PC-9 (cell line): ENCODE data around the gene PSMG4. TPM values are rescaled to one million over a fixed set of nuclear protein-coding genes. Genes with fewer than 3 reads are reported as not detected.

Experiments used
- BruUV-seq: library from RNA; stranded (reverse); fragments of 400-500 nt; replicated peaks from 2 replicates; lab custom pipeline; 2021; lab: Mats Ljungman, UMichigan
- CTCF ChIA-PET: fragments of 300-600 bp; sonication (Branson Sonifier 250); formaldehyde crosslinking; loops from one replicate; lab custom pipeline; 2022; ENCODE audit warnings: antibody characterized with exemption; lab: Charles Lee
- POLR2A ChIA-PET: fragments of 300-600 bp; sonication (Branson Sonifier 250); formaldehyde crosslinking; loops from one replicate; lab custom pipeline; 2022; ENCODE audit warnings: antibody characterized with exemption; ENCODE audit not compliant: unreplicated experiment; lab: Charles Lee
- DNase-seq, 2 experiments: peaks; one replicate each; pipeline versions ENCODE4 v3.0.0 to v3.0.0-alpha.2; 2015 to 2022; ENCODE audit warnings: mixed read lengths in 1 of 2
- H2AFZ ChIP-seq: fragments of 200-600 bp; sonication (generic); 2 replicates; pipeline ENCODE4 v1.8.1; 2017; ENCODE audit warnings: antibody characterized with exemption
- H3F3A ChIP-seq: fragments of 200-600 bp; sonication (generic); 2 replicates; pipeline ENCODE4 v1.8.1; 2017; ENCODE audit warnings: antibody characterized with exemption, mild to moderate bottlenecking, low read depth; ENCODE audit not compliant: insufficient read depth
- H3K27ac ChIP-seq: fragments of 200-600 bp; sonication (generic); 2 replicates; pipeline ENCODE4 v1.6.1; 2016; ENCODE audit warnings: mixed run types
- H3K27me3 ChIP-seq: fragments of 200-600 bp; sonication (generic); 2 replicates; pipeline ENCODE4 v1.6.1; 2016; ENCODE audit warnings: low read depth, mixed run types; ENCODE audit not compliant: insufficient read depth
- H3K36me3 ChIP-seq: fragments of 200-600 bp; sonication (generic); 2 replicates; pipeline ENCODE4 v1.6.1; 2016; ENCODE audit warnings: low read depth, mixed run types
- H3K4me1 ChIP-seq: fragments of 200-600 bp; sonication (generic); replicated peaks from 2 replicates; pipeline ENCODE4 v1.6.1; 2016; ENCODE audit warnings: mixed run types; ENCODE audit not compliant: insufficient read depth
- H3K4me2 ChIP-seq: fragments of 200-600 bp; sonication (generic); 2 replicates; pipeline ENCODE4 v1.6.1; 2017; ENCODE audit warnings: mixed run types
- H3K4me3 ChIP-seq: fragments of 200-600 bp; sonication (generic); 2 replicates; pipeline ENCODE4 v1.6.1; 2016; ENCODE audit warnings: mixed run types
- H3K79me2 ChIP-seq: fragments of 200-600 bp; sonication (generic); 2 replicates; pipeline ENCODE4 v1.6.1; 2017; ENCODE audit warnings: low read depth, mixed run types
- H3K9me2 ChIP-seq: fragments of 200-600 bp; sonication (generic); 2 replicates; pipeline ENCODE4 v1.8.1; 2017; ENCODE audit warnings: mild to moderate bottlenecking; ENCODE audit not compliant: insufficient read depth
- H3K9me3 ChIP-seq: fragments of 200-600 bp; sonication (generic); 2 replicates; pipeline ENCODE4 v1.8.1; 2016; ENCODE audit warnings: low read depth; ENCODE audit not compliant: insufficient read depth
- H4K20me1 ChIP-seq: fragments of 200-600 bp; sonication (generic); 2 replicates; pipeline ENCODE4 v1.8.1; 2017; ENCODE audit not compliant: insufficient read depth
- EZH2 ChIP-seq: fragments of 200-600 bp; sonication (generic); IDR thresholded peaks from 2 replicates; pipeline ENCODE4 v1.8.0; 2017; ENCODE audit warnings: antibody characterized with exemption, low read depth
- intact Hi-C: fragments of 100-400 bp; cut with micrococcal nuclease; formaldehyde crosslinking; loops from one replicate; pipeline ENCODE4 v1.10.0; 2022; ENCODE audit not compliant: unreplicated experiment
- total RNA-seq: library from RNA; stranded (reverse); gene quantifications from 2 replicates; pipeline ENCODE4 v1.2.3, GENCODE V29; 2021
- TF ChIP-seq, protein P1 (sequence below): fragments of 200-600 bp; sonication (generic); conservative IDR thresholded peaks from 2 replicates; pipeline ENCODE4 v1.6.1; 2017; ENCODE audit warnings: mixed run types, antibody characterized with exemption, mild to moderate bottlenecking, moderate library complexity

The PSMG4 gene
- total RNA-seq, 1 experiment from 2014 or later = 33.8 TPM

DNA sequence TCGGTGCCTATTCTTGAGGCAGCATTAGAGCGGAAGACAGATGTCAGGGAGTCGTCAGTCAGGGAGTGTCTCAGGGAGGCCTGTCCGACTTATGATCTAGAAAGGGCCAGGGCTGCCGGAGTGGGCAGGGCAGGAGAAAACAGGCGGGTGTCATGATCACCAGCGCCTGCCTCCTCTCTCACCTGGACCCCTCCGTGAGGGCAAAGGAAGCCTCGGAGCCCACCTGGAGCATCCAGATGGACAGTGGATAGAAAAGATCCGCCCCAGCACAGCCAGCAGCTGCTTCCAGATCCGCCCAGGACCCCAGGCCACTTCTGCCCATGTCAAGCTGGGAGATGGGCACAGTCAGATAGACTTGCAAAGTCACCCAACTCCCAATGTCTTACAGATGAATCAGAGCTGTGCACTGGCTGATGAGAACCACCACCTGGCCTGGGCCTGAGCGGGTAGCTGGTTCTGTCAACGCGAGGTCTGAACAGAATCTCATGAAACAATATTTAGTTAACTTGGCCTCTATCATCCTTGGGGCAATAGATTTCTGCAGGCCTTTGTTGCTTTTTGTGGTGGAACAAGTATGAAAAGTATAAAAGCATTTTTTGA is 22.2 kb downstream of the PSMG4 start:
- no peak overlapping the region for H2AFZ ChIP-seq
- H3K4me2 ChIP-seq = no peak overlapping the region
- H3K4me1 ChIP-seq = no peaks in the 10 kb centered on the region
- H3F3A ChIP-seq = no peaks in the 10 kb centered on the region
- H3K4me3 ChIP-seq = no peak overlapping the region
- no peaks in the 10 kb centered on the region for H3K27me3 ChIP-seq
- H3K79me2 ChIP-seq = no peaks in the 10 kb centered on the region
- no TSS peak for BruUV-seq
- H3K9me3 ChIP-seq = no peaks in the 10 kb centered on the region
- no peak for DNase-seq
- TF ChIP-seq EZH2 = no peak
- intact Hi-C loops = no loop called here
- CTCF ChIA-PET = no interaction called here
- no peaks in the 10 kb centered on the region for H3K36me3 ChIP-seq
- no peaks in the 10 kb centered on the region; the same call in 1 of the 2 replicates for H4K20me1 ChIP-seq
- no peaks in the 10 kb centered on the region for H3K9me2 ChIP-seq
- POLR2A ChIA-PET = no interaction called here
- no peak overlapping the region for H3K27ac ChIP-seq

DNA sequence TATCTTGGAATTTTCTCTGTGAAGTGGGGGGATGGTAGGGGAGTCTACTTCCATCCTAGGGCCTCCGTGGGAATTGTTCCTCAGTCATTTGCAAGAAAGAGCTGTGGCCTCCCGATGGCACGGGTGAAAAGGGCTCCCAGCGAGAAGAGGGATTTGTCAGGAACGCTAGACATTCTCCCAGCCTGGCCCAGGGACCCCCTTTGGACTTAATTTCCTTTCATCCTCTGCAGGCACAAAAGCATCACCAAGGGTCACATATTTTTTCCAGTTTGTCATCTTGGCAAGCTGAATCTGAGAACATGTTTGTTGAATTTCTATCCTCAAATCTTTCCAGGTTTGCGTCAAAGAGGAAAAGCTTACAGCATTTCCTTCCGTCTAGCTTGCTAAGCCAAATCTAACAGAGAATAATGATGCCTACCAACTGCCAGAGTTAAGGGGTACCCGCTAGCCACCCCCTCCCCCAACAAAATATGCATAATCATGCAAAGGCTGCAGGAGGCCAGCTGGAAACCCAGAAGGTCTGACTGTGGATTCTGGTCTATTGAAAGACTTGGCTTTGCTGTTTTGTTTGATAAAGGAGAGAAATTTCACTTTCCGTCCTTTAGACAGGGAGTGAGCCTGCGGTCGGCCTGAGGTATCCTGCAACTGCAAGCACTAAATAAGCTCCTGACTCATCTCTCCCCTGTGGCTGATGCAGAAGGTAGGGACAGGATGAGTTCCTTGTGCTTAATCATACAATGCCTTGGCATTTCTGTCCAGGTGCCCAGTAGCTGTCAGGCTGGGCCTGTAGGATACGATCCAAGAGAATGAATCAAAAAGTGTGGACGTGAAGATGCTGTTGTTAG is 23.1 kb downstream of the PSMG4 start:
- peak; percentile 32 to 56 for DNase-seq
- Histone ChIP-seq H3F3A (no peaks in the 10 kb centered on the region), H3K4me3 (no peak overlapping the region), H3K9me3 (no peaks in the 10 kb centered on the region), H3K4me1 (no peaks in the 10 kb centered on the region), H3K27ac (no peak overlapping the region), H3K79me2 (no peaks in the 10 kb centered on the region), H3K36me3 (no peaks in the 10 kb centered on the region), H2AFZ (no peak overlapping the region), H3K9me2 (no peaks in the 10 kb centered on the region), H4K20me1 (no peaks in the 10 kb centered on the region; the same call in 1 of the 2 replicates), H3K4me2 (no peak overlapping the region), H3K27me3 (no peaks in the 10 kb centered on the region)
- TF ChIP-seq, protein P1, sequence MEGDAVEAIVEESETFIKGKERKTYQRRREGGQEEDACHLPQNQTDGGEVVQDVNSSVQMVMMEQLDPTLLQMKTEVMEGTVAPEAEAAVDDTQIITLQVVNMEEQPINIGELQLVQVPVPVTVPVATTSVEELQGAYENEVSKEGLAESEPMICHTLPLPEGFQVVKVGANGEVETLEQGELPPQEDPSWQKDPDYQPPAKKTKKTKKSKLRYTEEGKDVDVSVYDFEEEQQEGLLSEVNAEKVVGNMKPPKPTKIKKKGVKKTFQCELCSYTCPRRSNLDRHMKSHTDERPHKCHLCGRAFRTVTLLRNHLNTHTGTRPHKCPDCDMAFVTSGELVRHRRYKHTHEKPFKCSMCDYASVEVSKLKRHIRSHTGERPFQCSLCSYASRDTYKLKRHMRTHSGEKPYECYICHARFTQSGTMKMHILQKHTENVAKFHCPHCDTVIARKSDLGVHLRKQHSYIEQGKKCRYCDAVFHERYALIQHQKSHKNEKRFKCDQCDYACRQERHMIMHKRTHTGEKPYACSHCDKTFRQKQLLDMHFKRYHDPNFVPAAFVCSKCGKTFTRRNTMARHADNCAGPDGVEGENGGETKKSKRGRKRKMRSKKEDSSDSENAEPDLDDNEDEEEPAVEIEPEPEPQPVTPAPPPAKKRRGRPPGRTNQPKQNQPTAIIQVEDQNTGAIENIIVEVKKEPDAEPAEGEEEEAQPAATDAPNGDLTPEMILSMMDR = no peak
- TF ChIP-seq EZH2 = no peak
- CTCF ChIA-PET = no interaction called here
- no TSS peak for BruUV-seq
- intact Hi-C loops = no loop called here
- POLR2A ChIA-PET = no interaction called here

DNA sequence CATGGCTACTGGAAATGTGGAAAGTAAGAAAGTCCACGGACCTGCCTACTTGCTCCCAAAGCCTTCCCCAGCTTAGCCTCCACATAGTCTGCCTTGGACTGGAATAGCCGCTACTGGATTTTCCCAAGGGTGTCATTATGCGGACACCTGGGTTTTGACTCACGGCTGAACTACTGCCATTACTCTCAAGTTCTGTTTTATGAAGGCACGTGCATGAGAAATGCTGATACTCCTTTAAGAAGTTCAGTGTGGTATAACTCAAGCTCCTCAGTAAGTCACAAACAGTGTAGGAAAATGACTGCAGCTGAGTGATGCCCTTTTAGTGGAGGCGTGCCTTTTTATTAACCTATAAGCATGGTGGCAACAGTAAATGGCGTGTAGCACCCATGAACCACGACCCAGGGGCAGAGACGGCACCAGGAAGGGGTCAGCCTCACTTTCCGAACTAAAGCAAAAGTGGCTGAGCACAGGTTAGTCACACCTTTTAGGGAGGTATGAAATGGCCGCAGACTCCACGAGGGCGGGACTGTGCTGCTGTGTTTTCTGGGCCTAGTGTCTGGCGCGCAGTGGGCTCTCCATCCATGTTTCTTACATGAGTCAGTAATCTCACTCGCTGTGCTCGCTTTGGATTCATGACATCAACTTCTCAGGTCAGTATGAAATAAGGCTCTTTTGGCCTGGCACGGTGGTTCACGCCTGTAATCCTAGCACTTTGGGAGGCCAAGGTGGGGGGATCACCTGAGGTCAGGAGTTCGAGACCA is 23.9 kb downstream of the PSMG4 start:
- no peaks in the 10 kb centered on the region for H3K79me2 ChIP-seq
- no peak overlapping the region for H2AFZ ChIP-seq
- no peaks in the 10 kb centered on the region for H3K9me3 ChIP-seq
- TF ChIP-seq, protein P1 = no peak
- no peak for TF ChIP-seq EZH2
- H3K27me3 ChIP-seq = no peaks in the 10 kb centered on the region
- no peak for DNase-seq
- H4K20me1 ChIP-seq = no peaks in the 10 kb centered on the region; the same call in 1 of the 2 replicates
- H3K9me2 ChIP-seq = no peaks in the 10 kb centered on the region
- H3K27ac ChIP-seq = no peak overlapping the region
- ChIA-PET CTCF (no interaction called here), POLR2A (no interaction called here)
- no peaks in the 10 kb centered on the region for H3K36me3 ChIP-seq
- no peak overlapping the region for H3K4me3 ChIP-seq
- no peak overlapping the region for H3K4me2 ChIP-seq
- BruUV-seq = no TSS peak
- intact Hi-C loops = no loop called here
- H3F3A ChIP-seq = no peaks in the 10 kb centered on the region
- H3K4me1 ChIP-seq = no peaks in the 10 kb centered on the region
